NCI-H1417 (cell line): ENCODE results near the gene NTN3.

Experiments
- DNase-seq, 3 experiments: peaks; one replicate each; lab custom pipeline; 2025; lab: John Stamatoyannopoulos, UW

The NTN3 gene

GRCh38 chr16:2497116-2497630 lies 26.1 kb downstream of the NTN3 start:
- DNase-seq, result no peak

- DNase-seq, result no peak
These were observed 26.8 kb downstream of the NTN3 start for GRCh38 chr16:2497695-2498484.

- DNase-seq, result no peak
These were observed 27.6 kb downstream of the NTN3 start for GRCh38 chr16:2498531-2499253.

GRCh38 chr16:2499454-2499853 lies 28.4 kb downstream of the NTN3 start:
- no peak for DNase-seq

- no peak for DNase-seq
These were observed 28.9 kb downstream of the NTN3 start for GRCh38 chr16:2499890-2500429.

GRCh38 chr16:2500430-2500917 lies 29.4 kb downstream of the NTN3 start:
- no peak for DNase-seq

GRCh38 chr16:2500918-2501750 lies 30.0 kb downstream of the NTN3 start:
- DNase-seq, result peak; percentile 73 to 85 (median 82)

GRCh38 chr16:2501946-2502895 lies 31.1 kb downstream of the NTN3 start:
- no peak for DNase-seq

GRCh38 chr16:2505695-2506094 lies 34.6 kb downstream of the NTN3 start:
- no peak for DNase-seq

- DNase-seq, result no peak
These were observed 36.1 kb downstream of the NTN3 start for GRCh38 chr16:2507052-2507659.

- no peak for DNase-seq
These were observed 36.6 kb downstream of the NTN3 start for GRCh38 chr16:2507665-2508064.

- DNase-seq, result no peak
These were observed 37.8 kb downstream of the NTN3 start for GRCh38 chr16:2508722-2509400.

GRCh38 chr16:2511128-2511800 lies 40.2 kb downstream of the NTN3 start:
- no peak for DNase-seq

- no peak for DNase-seq
These were observed 41.1 kb downstream of the NTN3 start for GRCh38 chr16:2511996-2512734.

- peak in 2 of 3 experiments; percentile 85 to 86 for DNase-seq
These were observed 41.8 kb downstream of the NTN3 start for GRCh38 chr16:2512735-2513404.

- DNase-seq, result peak; percentile 92 to 99 (median 95)
These were observed 42.6 kb downstream of the NTN3 start, which contains the start of gene ATP6V0C for GRCh38 chr16:2513405-2514332. TSS of gene ATP6V0C (plus strand) at chr16:2513952. CDS start at chr16:2514104, 152 bp downstream.
